Measurements from ENCODE around the gene PSTPIP2.

- TF ChIP-seq CTCF (conservative IDR thresholded peaks at IDR 0.05; ENCODE audit: low read length) (no peak), EZH2phosphoT487 (IDR thresholded peaks at IDR 0.05; ENCODE audit: borderline replicate concordance) (no peak)
Measured at GRCh38 chr18:45938488-45938935, 133.5 kb downstream of the PSTPIP2 start.
